Smooth muscle cell of the coronary artery (primary cell): ENCODE results near the gene CNTNAP5. TPM values are rescaled to one million over a fixed set of nuclear protein-coding genes. Genes with fewer than 3 reads are reported as not detected.

Experiments used
- total RNA-seq: library from RNA; depleted of rRNA; stranded (reverse); fragments of >200 nt; gene quantifications from 2 replicates; pipeline ENCODE4 v1.2.3, GENCODE V29; 2014; ENCODE audit warnings: low replicate concordance

CNTNAP5 gene
- 0.38 TPM in 1 of 2 replicates, not detected in the other for total RNA-seq

GRCh38 chr2:124025171-124025580, at the start of gene CNTNAP5:
Gene CNTNAP5 (plus strand): TSS chr2:124025287. CDS start chr2:124025651, 364 bp downstream.

